ENCODE data around the gene EME1. TPM values are rescaled to one million over a fixed set of nuclear protein-coding genes. Genes with fewer than 3 reads are reported as not detected.

Gene EME1
- total and polyA plus RNA-seq, 2 of the 13 experiments (the other 11 are each of a cell fraction or from before 2014, with no cell fraction given) = 20.7 to 24.6 TPM

- TF ChIP-seq, protein P1, sequence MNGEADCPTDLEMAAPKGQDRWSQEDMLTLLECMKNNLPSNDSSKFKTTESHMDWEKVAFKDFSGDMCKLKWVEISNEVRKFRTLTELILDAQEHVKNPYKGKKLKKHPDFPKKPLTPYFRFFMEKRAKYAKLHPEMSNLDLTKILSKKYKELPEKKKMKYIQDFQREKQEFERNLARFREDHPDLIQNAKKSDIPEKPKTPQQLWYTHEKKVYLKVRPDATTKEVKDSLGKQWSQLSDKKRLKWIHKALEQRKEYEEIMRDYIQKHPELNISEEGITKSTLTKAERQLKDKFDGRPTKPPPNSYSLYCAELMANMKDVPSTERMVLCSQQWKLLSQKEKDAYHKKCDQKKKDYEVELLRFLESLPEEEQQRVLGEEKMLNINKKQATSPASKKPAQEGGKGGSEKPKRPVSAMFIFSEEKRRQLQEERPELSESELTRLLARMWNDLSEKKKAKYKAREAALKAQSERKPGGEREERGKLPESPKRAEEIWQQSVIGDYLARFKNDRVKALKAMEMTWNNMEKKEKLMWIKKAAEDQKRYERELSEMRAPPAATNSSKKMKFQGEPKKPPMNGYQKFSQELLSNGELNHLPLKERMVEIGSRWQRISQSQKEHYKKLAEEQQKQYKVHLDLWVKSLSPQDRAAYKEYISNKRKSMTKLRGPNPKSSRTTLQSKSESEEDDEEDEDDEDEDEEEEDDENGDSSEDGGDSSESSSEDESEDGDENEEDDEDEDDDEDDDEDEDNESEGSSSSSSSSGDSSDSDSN (CRISPR knock-in tag; IDR thresholded peaks at IDR 0.05) = no peak; the same call in 1 of the 2 replicates
- TF ChIP-seq SIX4 (CRISPR knock-in tag; IDR thresholded peaks at IDR 0.05) = no peak
- TF ChIP-seq ZNF335 (CRISPR knock-in tag; IDR thresholded peaks at IDR 0.05) = no peak
- no peak for TF ChIP-seq AFF4 (CRISPR knock-in tag; IDR thresholded peaks at IDR 0.05)
- peak; percentile 40; the same call in 1 of the 2 replicates for TF ChIP-seq DMAP1 (CRISPR knock-in tag; IDR thresholded peaks at IDR 0.05)
- peak; percentile 16; the same call in 1 of the 2 replicates for TF ChIP-seq ZNF614 (CRISPR knock-in tag; IDR thresholded peaks at IDR 0.05; ENCODE audit: borderline replicate concordance)
- peak; percentile 41; the same call in 1 of the 2 replicates for TF ChIP-seq BCL6 (CRISPR knock-in tag; IDR thresholded peaks at IDR 0.05)
- no peak for TF ChIP-seq NCOA5 (CRISPR knock-in tag; IDR thresholded peaks at IDR 0.05)
- TF ChIP-seq, protein P2, sequence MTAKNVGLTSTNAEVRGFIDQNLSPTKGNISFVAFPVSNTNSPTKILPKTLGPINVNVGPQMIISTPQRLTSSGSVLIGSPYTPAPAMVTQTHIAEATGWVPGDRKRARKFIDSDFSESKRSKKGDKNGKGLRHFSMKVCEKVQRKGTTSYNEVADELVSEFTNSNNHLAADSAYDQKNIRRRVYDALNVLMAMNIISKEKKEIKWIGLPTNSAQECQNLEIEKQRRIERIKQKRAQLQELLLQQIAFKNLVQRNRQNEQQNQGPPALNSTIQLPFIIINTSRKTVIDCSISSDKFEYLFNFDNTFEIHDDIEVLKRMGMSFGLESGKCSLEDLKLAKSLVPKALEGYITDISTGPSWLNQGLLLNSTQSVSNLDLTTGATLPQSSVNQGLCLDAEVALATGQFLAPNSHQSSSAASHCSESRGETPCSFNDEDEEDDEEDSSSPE (CRISPR knock-in tag; IDR thresholded peaks at IDR 0.05) = no peak
- TF ChIP-seq ZNF746 (CRISPR knock-in tag; IDR thresholded peaks at IDR 0.05) = no peak
- TF ChIP-seq HOXD1 (CRISPR knock-in tag; IDR thresholded peaks at IDR 0.05) = peak; percentile 68; the same call in 1 of the 2 replicates
- TF ChIP-seq DMTF1 (CRISPR knock-in tag; IDR thresholded peaks at IDR 0.05) = no peak
- TF ChIP-seq SAFB2 (CRISPR knock-in tag; IDR thresholded peaks at IDR 0.05; ENCODE audit: borderline replicate concordance, low read depth) = no peak; the same call in 1 of the 2 replicates
- no peak for TF ChIP-seq ZFP36 (IDR thresholded peaks at IDR 0.05; ENCODE audit: borderline replicate concordance, low read depth, low read length, partially characterized antibody)
- TF ChIP-seq KLF12 (CRISPR knock-in tag; IDR thresholded peaks at IDR 0.05; ENCODE audit: borderline replicate concordance) = no peak
- TF ChIP-seq, protein P3, sequence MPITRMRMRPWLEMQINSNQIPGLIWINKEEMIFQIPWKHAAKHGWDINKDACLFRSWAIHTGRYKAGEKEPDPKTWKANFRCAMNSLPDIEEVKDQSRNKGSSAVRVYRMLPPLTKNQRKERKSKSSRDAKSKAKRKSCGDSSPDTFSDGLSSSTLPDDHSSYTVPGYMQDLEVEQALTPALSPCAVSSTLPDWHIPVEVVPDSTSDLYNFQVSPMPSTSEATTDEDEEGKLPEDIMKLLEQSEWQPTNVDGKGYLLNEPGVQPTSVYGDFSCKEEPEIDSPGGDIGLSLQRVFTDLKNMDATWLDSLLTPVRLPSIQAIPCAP (CRISPR knock-in tag; IDR thresholded peaks at IDR 0.05; ENCODE audit: low read depth) = no peak
- TF ChIP-seq TCF7 (IDR thresholded peaks at IDR 0.05; ENCODE audit: low read depth) = no peak
- TF ChIP-seq ZNF382 (CRISPR knock-in tag; IDR thresholded peaks at IDR 0.05; ENCODE audit: borderline replicate concordance) = no peak
These were observed 27.4 kb upstream of the EME1 start, which contains the start of gene XYLT2 (continued) for GRCh38 chr17:50345432-50346312.
